ENCODE data around the gene SFT2D2. TPM values are rescaled to one million over a fixed set of nuclear protein-coding genes. Genes with fewer than 3 reads are reported as not detected.

The SFT2D2 gene
- total RNA-seq, 3 donors from 2014 or later (not counting 1 experiment from before 2014, with no cell fraction given): 91.8 to 118 (median 116) TPM

DNA sequence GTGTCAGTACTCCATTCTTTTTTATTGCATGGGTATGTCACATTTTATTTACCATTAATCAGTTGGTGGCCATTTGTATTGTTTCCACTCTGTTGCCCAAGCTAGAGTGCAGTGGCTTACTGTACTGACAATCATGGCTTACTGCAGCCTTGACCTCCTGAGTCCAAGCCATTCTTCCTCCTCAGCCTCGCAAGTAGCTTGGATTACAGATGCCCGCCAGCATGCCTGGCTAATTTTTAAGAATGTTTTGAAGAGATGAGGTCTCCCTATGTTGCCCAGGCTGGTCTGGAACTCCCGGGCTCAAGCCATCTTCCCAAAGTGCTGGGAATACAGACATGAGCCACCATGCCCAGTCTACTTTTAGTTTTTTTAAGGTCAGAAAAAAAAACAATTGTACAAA lies 813 bp upstream of the SFT2D2 start:
- intact Hi-C loops (cut with micrococcal nuclease): loop anchor here (5.0 kb wide), 1 partner anchor 1142 kb away; the partner anchor contains the start of genes BLZF1 and NME7
- Histone ChIP-seq H3K4me3 (ENCODE audit: low read length) (no peak overlapping the region), H3K27me3 (ENCODE audit: control insufficient read depth, insufficient read depth, low read length) (no peaks in the 10 kb centered on the region), H3K9me3 (ENCODE audit: control insufficient read depth, insufficient read depth, low read length) (no peaks in the 10 kb centered on the region), H3K27ac (ENCODE audit: low read length) (no peak overlapping the region), H3K36me3 (ENCODE audit: control insufficient read depth, insufficient read depth, low read length) (peaks cover 1% of the 10 kb centered on the region), H3K4me1 (ENCODE audit: control insufficient read depth, insufficient read depth, low read length) (peaks cover 35% of the 10 kb centered on the region)
- TF ChIP-seq, protein P1, sequence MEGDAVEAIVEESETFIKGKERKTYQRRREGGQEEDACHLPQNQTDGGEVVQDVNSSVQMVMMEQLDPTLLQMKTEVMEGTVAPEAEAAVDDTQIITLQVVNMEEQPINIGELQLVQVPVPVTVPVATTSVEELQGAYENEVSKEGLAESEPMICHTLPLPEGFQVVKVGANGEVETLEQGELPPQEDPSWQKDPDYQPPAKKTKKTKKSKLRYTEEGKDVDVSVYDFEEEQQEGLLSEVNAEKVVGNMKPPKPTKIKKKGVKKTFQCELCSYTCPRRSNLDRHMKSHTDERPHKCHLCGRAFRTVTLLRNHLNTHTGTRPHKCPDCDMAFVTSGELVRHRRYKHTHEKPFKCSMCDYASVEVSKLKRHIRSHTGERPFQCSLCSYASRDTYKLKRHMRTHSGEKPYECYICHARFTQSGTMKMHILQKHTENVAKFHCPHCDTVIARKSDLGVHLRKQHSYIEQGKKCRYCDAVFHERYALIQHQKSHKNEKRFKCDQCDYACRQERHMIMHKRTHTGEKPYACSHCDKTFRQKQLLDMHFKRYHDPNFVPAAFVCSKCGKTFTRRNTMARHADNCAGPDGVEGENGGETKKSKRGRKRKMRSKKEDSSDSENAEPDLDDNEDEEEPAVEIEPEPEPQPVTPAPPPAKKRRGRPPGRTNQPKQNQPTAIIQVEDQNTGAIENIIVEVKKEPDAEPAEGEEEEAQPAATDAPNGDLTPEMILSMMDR (IDR thresholded peaks at IDR 0.05): no peak
- no peaks in the 10 kb centered on the region for H3K27me3 Mint-ChIP-seq (ENCODE audit: low read depth in 2 of 2)
- peak overlapping the region in 1 of 2 donors; percentile 94 for H3K27ac Mint-ChIP-seq
- H3K36me3 Mint-ChIP-seq: no peaks in the 10 kb centered on the region
- H3K4me1 Mint-ChIP-seq: peaks cover 46 to 49% of the 10 kb centered on the region in 2 donors
- no peaks in the 10 kb centered on the region for H3K9me3 Mint-ChIP-seq
- DNase-seq (no peak), ATAC-seq (no peak)
- H3K4me3 Mint-ChIP-seq: peak overlapping the region; percentile 87
- WGBS (ENCODE audit: insufficient coverage): 100% methylated on average over 3 of the region's 3 CpGs

- ATAC-seq: no peak
- Mint-ChIP-seq H3K9me3 (no peaks in the 10 kb centered on the region), H3K4me1 (peaks cover 62 to 71% of the 10 kb centered on the region in 2 donors), H3K27ac (peak overlapping the region; percentile 87 to 94), H3K4me3 (peak overlapping the region; percentile 90), H3K36me3 (no peaks in the 10 kb centered on the region), H3K27me3 (ENCODE audit: low read depth in 2 of 2) (no peaks in the 10 kb centered on the region)
- no peaks in the 10 kb centered on the region for H3K9me3 ChIP-seq (ENCODE audit: control insufficient read depth, insufficient read depth, low read length)
- no peak overlapping the region for H3K4me3 ChIP-seq (ENCODE audit: low read length)
- TF ChIP-seq, protein P1 (IDR thresholded peaks at IDR 0.05): no peak
- peaks cover 16% of the 10 kb centered on the region for H3K36me3 ChIP-seq (ENCODE audit: control insufficient read depth, insufficient read depth, low read length)
- H3K4me1 ChIP-seq (ENCODE audit: control insufficient read depth, insufficient read depth, low read length): peaks cover 38% of the 10 kb centered on the region
- no peaks in the 10 kb centered on the region for H3K27me3 ChIP-seq (ENCODE audit: control insufficient read depth, insufficient read depth, low read length)
- peak overlapping the region; percentile 81 for H3K27ac ChIP-seq (ENCODE audit: low read length)
- DNase-seq: no peak
- intact Hi-C loops (cut with micrococcal nuclease): loop anchor here (2.0 to 5.0 kb wide), 2 partner anchors 49 to 1140 kb away; partner anchors contain the start of genes BLZF1, NME7 and TIPRL
- WGBS (ENCODE audit: insufficient coverage): 61% methylated on average over 7 of the region's 7 CpGs
Observed at GRCh38 chr1:168227620-168228019, 1.8 kb downstream of the SFT2D2 start.

GRCh38 chr1:168229893-168230292 lies 4.1 kb downstream of the SFT2D2 start:
- Histone ChIP-seq H3K27ac (ENCODE audit: low read length) (no peak overlapping the region), H3K4me1 (ENCODE audit: control insufficient read depth, insufficient read depth, low read length) (peaks cover 38% of the 10 kb centered on the region), H3K4me3 (ENCODE audit: low read length) (no peak overlapping the region), H3K27me3 (ENCODE audit: control insufficient read depth, insufficient read depth, low read length) (no peaks in the 10 kb centered on the region), H3K36me3 (ENCODE audit: control insufficient read depth, insufficient read depth, low read length) (peaks cover 36% of the 10 kb centered on the region), H3K9me3 (ENCODE audit: control insufficient read depth, insufficient read depth, low read length) (no peaks in the 10 kb centered on the region)
- H3K27me3 Mint-ChIP-seq (ENCODE audit: low read depth in 2 of 2): no peaks in the 10 kb centered on the region
- peaks cover 72 to 89% of the 10 kb centered on the region in 2 donors for H3K4me1 Mint-ChIP-seq
- H3K4me3 Mint-ChIP-seq: peak overlapping the region; percentile 90
- H3K36me3 Mint-ChIP-seq: peaks cover 10% of the 10 kb centered on the region
- TF ChIP-seq, protein P1 (IDR thresholded peaks at IDR 0.05): no peak
- no peaks in the 10 kb centered on the region for H3K9me3 Mint-ChIP-seq
- WGBS (ENCODE audit: insufficient coverage): 95% methylated on average over 3 of the region's 4 CpGs
- peak overlapping the region in 1 of 2 donors; percentile 87 for H3K27ac Mint-ChIP-seq
- no peak for DNase-seq
- intact Hi-C loops (cut with micrococcal nuclease): loop anchor here (5.0 to 10.0 kb wide), 2 partner anchors 135 to 1137 kb away; partner anchors contain the start of genes BLZF1 and NME7
- ATAC-seq: no peak

DNA sequence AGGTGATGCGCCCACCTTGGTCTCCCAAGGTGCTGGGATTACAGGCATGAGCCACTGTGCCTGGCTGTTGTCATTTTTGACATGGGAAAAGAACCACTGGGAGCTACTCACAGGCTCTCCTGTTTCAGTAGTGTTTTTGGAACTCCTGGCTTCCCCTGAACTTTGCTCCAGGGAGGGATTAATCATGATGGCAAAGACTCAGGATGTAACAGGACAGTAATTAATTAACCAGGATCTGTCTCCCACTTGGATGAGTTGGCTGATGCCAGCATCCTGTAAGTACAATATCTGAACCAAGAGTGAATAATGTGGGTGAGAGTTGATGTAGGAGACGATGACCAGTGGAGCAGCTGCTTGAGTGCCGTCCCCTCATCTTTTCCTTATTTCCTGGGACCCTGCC lies 4.9 kb downstream of the SFT2D2 start:
- DNase-seq: no peak
- 98% methylated on average over 3 of the region's 3 CpGs for whole genome bisulfite sequencing (ENCODE audit: insufficient coverage)
- intact Hi-C loops (cut with micrococcal nuclease): loop anchor here (10.0 kb wide), 1 partner anchor 134 kb away; no protein-coding TSS in a partner anchor
- H3K4me1 Mint-ChIP-seq: peaks cover 76 to 89% of the 10 kb centered on the region in 2 donors
- no peaks in the 10 kb centered on the region for H3K27me3 ChIP-seq (ENCODE audit: control insufficient read depth, insufficient read depth, low read length)
- ATAC-seq: no peak
- H3K4me3 Mint-ChIP-seq: no peak overlapping the region
- H3K36me3 ChIP-seq (ENCODE audit: control insufficient read depth, insufficient read depth, low read length): peaks cover 43% of the 10 kb centered on the region
- H3K9me3 Mint-ChIP-seq: no peaks in the 10 kb centered on the region
- TF ChIP-seq, protein P1 (IDR thresholded peaks at IDR 0.05): no peak
- H3K27ac Mint-ChIP-seq: no peak overlapping the region
- peaks cover 30% of the 10 kb centered on the region for H3K4me1 ChIP-seq (ENCODE audit: control insufficient read depth, insufficient read depth, low read length)
- no peaks in the 10 kb centered on the region for H3K9me3 ChIP-seq (ENCODE audit: control insufficient read depth, insufficient read depth, low read length)
- no peak overlapping the region for H3K4me3 ChIP-seq (ENCODE audit: low read length)
- no peak overlapping the region for H3K27ac ChIP-seq (ENCODE audit: low read length)
- peaks cover 11% of the 10 kb centered on the region for H3K36me3 Mint-ChIP-seq
- H3K27me3 Mint-ChIP-seq (ENCODE audit: low read depth in 2 of 2): no peaks in the 10 kb centered on the region
